Glutamatergic neuron (in vitro differentiated cells): ENCODE measurements around the gene TTC1. TPM values are rescaled to one million over a fixed set of nuclear protein-coding genes. Genes with fewer than 3 reads are reported as not detected.

Experiments used
- DNase-seq: peaks from one replicate; pipeline ENCODE4 v3.0.0; 2022
- H3K27ac Mint-ChIP-seq: one replicate; pipeline ENCODE4 v1.8.0; 2020; ENCODE audit warnings: mild to moderate bottlenecking, mixed read lengths, inconsistent platforms; ENCODE audit not compliant: unreplicated experiment
- H3K27me3 Mint-ChIP-seq: one replicate; pipeline ENCODE4 v1.8.0; 2020; ENCODE audit warnings: mild to moderate bottlenecking, moderate library complexity, mixed read lengths, inconsistent platforms; ENCODE audit not compliant: unreplicated experiment
- H3K36me3 Mint-ChIP-seq: one replicate; pipeline ENCODE4 v1.8.0; 2020; ENCODE audit warnings: mild to moderate bottlenecking, mixed read lengths, inconsistent platforms; ENCODE audit not compliant: unreplicated experiment
- H3K4me1 Mint-ChIP-seq: one replicate; pipeline ENCODE4 v1.8.0; 2020; ENCODE audit warnings: mild to moderate bottlenecking, low read depth, mixed read lengths, inconsistent platforms; ENCODE audit not compliant: unreplicated experiment
- H3K4me3 Mint-ChIP-seq: one replicate; pipeline ENCODE4 v1.8.0; 2020; ENCODE audit warnings: mild to moderate bottlenecking, mixed read lengths, inconsistent platforms; ENCODE audit not compliant: unreplicated experiment
- H3K9me3 Mint-ChIP-seq: one replicate; pipeline ENCODE4 v1.8.0; 2020; ENCODE audit warnings: mild to moderate bottlenecking, moderate library complexity, mixed read lengths, inconsistent platforms; ENCODE audit not compliant: unreplicated experiment
- total RNA-seq: library from RNA; stranded (reverse); fragmentation: NEBNext Ultra II Directional; extraction: Animal tissue kit (Norgen Biotek cat#: 25700); gene quantifications from one replicate; pipeline ENCODE4 v1.2.1, GENCODE V29; 2021; ENCODE audit not compliant: unreplicated experiment
- TF ChIP-seq, protein P1 (sequence below): fragments of 200-600 bp; sonication (generic); IDR thresholded peaks from one replicate; pipeline ENCODE4 v1.5.0; 2021; ENCODE audit not compliant: partially characterized antibody, unreplicated experiment

TTC1 gene
- total RNA-seq, 1 donor from 2014 or later: 41.0 TPM

DNA sequence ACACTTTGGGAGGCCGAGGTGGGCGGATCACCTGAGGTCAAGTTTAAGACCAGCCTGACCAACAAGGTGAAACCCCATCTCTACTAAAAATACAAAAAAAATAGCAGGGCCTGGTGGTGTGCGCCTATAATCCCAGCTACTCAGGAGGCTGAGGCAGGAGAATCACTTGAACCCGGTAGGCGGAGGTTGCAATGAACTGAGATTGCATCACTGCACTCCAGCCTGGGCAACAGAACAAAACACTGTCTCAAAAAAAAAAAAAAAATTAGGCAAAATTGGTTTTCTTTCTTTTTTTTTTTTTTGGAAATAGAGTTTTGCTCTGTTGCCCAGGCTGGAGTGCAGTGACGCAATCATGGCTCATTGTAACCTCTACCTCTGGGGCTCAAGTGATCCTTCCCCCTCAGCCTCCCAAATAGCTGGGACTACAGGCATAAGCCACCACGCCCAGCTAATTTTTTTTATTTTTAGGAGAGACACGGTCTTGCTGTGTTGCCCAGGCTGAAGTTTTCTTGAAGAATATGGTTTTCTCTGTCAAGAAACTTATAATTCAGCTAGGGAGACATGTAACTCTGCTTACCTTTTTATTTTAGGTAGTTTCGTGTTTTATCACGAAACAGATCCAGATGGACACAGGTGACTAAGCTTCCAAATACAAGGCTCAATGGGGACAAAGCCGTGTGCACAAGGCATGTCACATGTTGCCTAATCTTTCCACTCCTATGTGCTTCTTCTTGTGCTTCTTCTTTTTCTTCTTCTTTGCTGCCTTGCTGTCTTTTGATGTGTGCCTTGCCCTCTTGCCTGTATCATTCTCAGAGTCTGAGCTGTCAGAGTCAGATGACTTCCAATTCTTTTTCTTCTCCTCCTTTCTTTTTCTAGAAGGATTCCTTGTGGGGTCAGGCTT is 14.3 kb downstream of the TTC1 start:
- TF ChIP-seq, protein P1, sequence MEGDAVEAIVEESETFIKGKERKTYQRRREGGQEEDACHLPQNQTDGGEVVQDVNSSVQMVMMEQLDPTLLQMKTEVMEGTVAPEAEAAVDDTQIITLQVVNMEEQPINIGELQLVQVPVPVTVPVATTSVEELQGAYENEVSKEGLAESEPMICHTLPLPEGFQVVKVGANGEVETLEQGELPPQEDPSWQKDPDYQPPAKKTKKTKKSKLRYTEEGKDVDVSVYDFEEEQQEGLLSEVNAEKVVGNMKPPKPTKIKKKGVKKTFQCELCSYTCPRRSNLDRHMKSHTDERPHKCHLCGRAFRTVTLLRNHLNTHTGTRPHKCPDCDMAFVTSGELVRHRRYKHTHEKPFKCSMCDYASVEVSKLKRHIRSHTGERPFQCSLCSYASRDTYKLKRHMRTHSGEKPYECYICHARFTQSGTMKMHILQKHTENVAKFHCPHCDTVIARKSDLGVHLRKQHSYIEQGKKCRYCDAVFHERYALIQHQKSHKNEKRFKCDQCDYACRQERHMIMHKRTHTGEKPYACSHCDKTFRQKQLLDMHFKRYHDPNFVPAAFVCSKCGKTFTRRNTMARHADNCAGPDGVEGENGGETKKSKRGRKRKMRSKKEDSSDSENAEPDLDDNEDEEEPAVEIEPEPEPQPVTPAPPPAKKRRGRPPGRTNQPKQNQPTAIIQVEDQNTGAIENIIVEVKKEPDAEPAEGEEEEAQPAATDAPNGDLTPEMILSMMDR: no peak
- Mint-ChIP-seq H3K4me3 (no peak overlapping the region), H3K9me3 (no peaks in the 10 kb centered on the region), H3K36me3 (no peaks in the 10 kb centered on the region), H3K27me3 (no peaks in the 10 kb centered on the region), H3K27ac (no peak overlapping the region), H3K4me1 (peaks cover 8% of the 10 kb centered on the region)
- DNase-seq: no peak

GRCh38 chr5:160023908-160024630 is 15.1 kb downstream of the TTC1 start:
- H3K36me3 Mint-ChIP-seq: no peaks in the 10 kb centered on the region
- H3K27ac Mint-ChIP-seq: no peak overlapping the region
- DNase-seq: no peak
- peaks cover 8% of the 10 kb centered on the region for H3K4me1 Mint-ChIP-seq
- H3K9me3 Mint-ChIP-seq: no peaks in the 10 kb centered on the region
- H3K4me3 Mint-ChIP-seq: no peak overlapping the region
- TF ChIP-seq, protein P1: no peak
- H3K27me3 Mint-ChIP-seq: no peaks in the 10 kb centered on the region

GRCh38 chr5:160029004-160029403 is 20.1 kb downstream of the TTC1 start:
- Mint-ChIP-seq H3K4me3 (no peak overlapping the region), H3K27ac (no peak overlapping the region), H3K4me1 (peaks cover under 1% of the 10 kb centered on the region), H3K27me3 (no peaks in the 10 kb centered on the region), H3K9me3 (peaks cover 1% of the 10 kb centered on the region), H3K36me3 (no peaks in the 10 kb centered on the region)
- TF ChIP-seq, protein P1: no peak
- no peak for DNase-seq

- peaks cover 1% of the 10 kb centered on the region for H3K9me3 Mint-ChIP-seq
- H3K4me1 Mint-ChIP-seq: no peaks in the 10 kb centered on the region
- no peak overlapping the region for H3K4me3 Mint-ChIP-seq
- no peaks in the 10 kb centered on the region for H3K36me3 Mint-ChIP-seq
- no peak overlapping the region for H3K27ac Mint-ChIP-seq
- TF ChIP-seq, protein P1: no peak
- DNase-seq: no peak
- H3K27me3 Mint-ChIP-seq: no peaks in the 10 kb centered on the region
Observed at GRCh38 chr5:160029540-160030139, 20.7 kb downstream of the TTC1 start.
